HL-60 (cell line): ENCODE measurements around the gene PIK3C2B.

Experiments used
- GABPA ChIP-seq: IDR thresholded peaks from 2 replicates; pipeline ENCODE4 v1.6.1; 2012; ENCODE audit warnings: low read depth
- POLR2AphosphoS5 ChIP-seq: IDR thresholded peaks from 2 replicates; pipeline ENCODE4 v1.6.1; 2012; ENCODE audit warnings: low read depth
- REST ChIP-seq: IDR thresholded peaks from 2 replicates; pipeline ENCODE4 v1.6.1; 2012; ENCODE audit warnings: low read depth; ENCODE audit not compliant: insufficient replicate concordance
- SPI1 ChIP-seq: IDR thresholded peaks from 2 replicates; pipeline ENCODE4 v1.6.1; 2012; ENCODE audit warnings: low read depth, mild to moderate bottlenecking, borderline replicate concordance
- TF ChIP-seq, protein P1 (sequence below): IDR thresholded peaks from one replicate; pipeline ENCODE4 v1.5.1; 2011; ENCODE audit warnings: low read length, control low read depth, inconsistent platforms; ENCODE audit not compliant: insufficient read depth

- TF ChIP-seq, protein P1, sequence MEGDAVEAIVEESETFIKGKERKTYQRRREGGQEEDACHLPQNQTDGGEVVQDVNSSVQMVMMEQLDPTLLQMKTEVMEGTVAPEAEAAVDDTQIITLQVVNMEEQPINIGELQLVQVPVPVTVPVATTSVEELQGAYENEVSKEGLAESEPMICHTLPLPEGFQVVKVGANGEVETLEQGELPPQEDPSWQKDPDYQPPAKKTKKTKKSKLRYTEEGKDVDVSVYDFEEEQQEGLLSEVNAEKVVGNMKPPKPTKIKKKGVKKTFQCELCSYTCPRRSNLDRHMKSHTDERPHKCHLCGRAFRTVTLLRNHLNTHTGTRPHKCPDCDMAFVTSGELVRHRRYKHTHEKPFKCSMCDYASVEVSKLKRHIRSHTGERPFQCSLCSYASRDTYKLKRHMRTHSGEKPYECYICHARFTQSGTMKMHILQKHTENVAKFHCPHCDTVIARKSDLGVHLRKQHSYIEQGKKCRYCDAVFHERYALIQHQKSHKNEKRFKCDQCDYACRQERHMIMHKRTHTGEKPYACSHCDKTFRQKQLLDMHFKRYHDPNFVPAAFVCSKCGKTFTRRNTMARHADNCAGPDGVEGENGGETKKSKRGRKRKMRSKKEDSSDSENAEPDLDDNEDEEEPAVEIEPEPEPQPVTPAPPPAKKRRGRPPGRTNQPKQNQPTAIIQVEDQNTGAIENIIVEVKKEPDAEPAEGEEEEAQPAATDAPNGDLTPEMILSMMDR, result no peak
- TF ChIP-seq REST (peak; percentile 20), POLR2AphosphoS5 (0 out of 2 replicates have a peak, but pooled peaks have one; percentile 44), GABPA (no peak), SPI1 (no peak)
Observed at GRCh38 chr1:204520834-204521709, 26.5 kb upstream of the PIK3C2B start.
